NCI-H2227 treated with DMSO at 0.1 percent for 48 hours (cell line): Measurements from ENCODE around the gene CLDN15.
"Not testable (repeated sequence)": the region's sequence is repeated elsewhere in the genome, so short reads cannot be mapped to it uniquely, and the experiment has no call there.

ENCODE experiments used
- DNase-seq: peaks from one replicate; lab custom pipeline; 2025; lab: John Stamatoyannopoulos, UW

The CLDN15 gene, protein sequence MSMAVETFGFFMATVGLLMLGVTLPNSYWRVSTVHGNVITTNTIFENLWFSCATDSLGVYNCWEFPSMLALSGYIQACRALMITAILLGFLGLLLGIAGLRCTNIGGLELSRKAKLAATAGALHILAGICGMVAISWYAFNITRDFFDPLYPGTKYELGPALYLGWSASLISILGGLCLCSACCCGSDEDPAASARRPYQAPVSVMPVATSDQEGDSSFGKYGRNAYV

GRCh38 chr7:101237206-101238067 is at the start of gene CLDN15:
Gene CLDN15, minus strand, starts transcription at chr7:101237802. Its CDS starts 221 bp downstream, at chr7:101237581.
- no peak for DNase-seq

GRCh38 chr7:101287032-101287431 is 49.4 kb upstream of the CLDN15 start:
- DNase-seq = no peak

GRCh38 chr7:101285880-101286279 is 48.3 kb upstream of the CLDN15 start:
- not testable (repeated sequence) for DNase-seq

- DNase-seq = no peak
Observed at GRCh38 chr7:101285171-101285570, 47.6 kb upstream of the CLDN15 start.

GRCh38 chr7:101280912-101281311 is 43.3 kb upstream of the CLDN15 start:
- DNase-seq = not testable (repeated sequence)

- no peak for DNase-seq
Observed at GRCh38 chr7:101278461-101279292, 41.1 kb upstream of the CLDN15 start.

DNA sequence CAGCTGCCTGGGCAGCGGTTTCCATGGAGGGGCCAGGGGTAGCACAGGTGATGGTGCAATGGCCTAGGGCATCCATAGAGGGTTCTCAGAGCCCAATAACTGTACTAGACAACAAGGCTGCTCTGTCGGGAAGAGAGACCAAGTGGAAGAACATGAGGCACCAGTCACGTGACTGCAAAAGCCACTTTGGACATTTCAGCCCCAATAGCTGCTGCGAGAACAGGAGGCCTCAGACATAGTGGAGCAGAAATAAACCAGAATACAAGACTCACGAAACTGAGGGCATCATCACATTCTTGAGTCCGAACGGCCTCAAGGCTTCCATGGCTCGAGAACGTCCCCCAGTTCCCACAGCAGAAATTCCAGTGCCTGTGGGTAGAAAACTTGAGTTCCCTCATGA is 39.6 kb upstream of the CLDN15 start:
- no peak for DNase-seq

- DNase-seq = no peak
Observed at GRCh38 chr7:101273206-101273605, 35.6 kb upstream of the CLDN15 start.

- DNase-seq = no peak
Observed at GRCh38 chr7:101271021-101271420, 33.4 kb upstream of the CLDN15 start.

- DNase-seq = no peak
Observed at GRCh38 chr7:101269664-101270063, 32.1 kb upstream of the CLDN15 start.

GRCh38 chr7:101265622-101266516 is 28.3 kb upstream of the CLDN15 start:
- DNase-seq = no peak

DNA sequence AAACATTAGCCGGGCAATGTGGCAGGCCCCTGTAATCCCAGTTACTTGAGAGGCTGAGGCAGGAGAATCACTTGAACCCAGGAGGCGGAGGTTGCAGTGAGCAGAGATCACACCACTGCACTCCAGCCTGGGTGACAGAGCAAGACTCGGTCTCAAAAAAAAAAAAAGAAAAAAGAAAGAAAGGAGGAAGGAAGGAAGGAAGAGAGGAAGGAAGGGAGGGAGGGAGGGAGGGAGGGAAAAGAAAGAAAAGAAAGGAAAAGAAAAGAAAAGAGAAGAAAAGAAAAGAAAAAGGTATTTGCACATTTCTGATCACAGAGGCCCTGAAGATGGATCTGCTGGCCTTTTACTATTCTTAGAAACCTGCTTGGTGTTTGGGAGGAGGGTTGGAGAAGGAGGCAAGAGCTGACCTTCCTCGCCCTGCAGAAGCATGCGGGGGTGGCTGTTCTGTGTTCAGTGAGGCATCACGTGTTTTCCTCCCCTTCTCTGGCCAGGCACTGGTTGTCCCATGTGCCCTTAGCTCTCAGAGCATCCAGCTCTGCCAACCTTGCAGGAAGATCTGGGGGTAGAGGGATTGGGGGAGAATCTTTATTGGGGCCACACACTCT is 26.6 kb upstream of the CLDN15 start:
- not testable (repeated sequence) for DNase-seq

GRCh38 chr7:101258243-101258731 is 20.7 kb upstream of the CLDN15 start:
- no peak for DNase-seq

DNA sequence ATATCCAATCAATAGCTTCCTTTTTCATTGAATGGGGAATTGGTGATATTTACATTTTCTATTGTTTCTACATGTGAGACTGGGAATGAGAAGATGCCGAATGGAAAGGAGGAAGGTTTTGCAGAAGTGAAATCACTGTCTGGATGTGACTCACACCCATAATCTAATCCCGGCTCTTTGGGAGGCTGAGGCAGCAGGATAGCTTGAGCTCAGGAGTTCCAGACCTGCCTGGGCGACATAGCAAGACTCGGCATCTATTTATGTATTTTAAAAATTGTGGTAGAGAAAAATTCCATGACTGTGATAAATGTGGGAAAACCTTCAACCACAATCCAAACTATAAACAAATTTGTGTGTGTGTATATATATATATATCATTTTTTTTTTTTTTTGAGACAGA is 18.2 kb upstream of the CLDN15 start:
- no peak for DNase-seq

GRCh38 chr7:101253199-101253598 is 15.6 kb upstream of the CLDN15 start:
- DNase-seq = not testable (repeated sequence)

GRCh38 chr7:101251871-101252659 is 14.5 kb upstream of the CLDN15 start:
- peak; percentile 96 for DNase-seq

DNA sequence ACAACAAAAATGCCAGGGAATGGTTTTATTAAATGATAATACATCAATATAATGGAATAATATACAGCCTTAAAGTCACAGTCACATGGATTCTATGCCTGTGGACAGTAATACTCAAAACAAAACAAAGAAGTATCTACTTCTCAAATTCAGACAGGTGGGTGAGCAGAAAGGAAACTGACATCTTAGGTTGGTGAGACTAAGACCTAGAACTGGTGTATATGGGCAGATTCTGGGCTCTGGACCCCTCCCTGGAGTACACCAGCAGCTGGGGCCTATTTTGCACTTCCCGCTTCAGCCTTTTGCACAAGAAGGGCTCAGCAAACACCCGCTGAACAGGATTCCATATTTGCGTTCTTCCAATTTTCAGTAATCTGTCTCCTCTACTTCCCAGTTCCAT is 12.7 kb upstream of the CLDN15 start:
- no peak for DNase-seq

DNA sequence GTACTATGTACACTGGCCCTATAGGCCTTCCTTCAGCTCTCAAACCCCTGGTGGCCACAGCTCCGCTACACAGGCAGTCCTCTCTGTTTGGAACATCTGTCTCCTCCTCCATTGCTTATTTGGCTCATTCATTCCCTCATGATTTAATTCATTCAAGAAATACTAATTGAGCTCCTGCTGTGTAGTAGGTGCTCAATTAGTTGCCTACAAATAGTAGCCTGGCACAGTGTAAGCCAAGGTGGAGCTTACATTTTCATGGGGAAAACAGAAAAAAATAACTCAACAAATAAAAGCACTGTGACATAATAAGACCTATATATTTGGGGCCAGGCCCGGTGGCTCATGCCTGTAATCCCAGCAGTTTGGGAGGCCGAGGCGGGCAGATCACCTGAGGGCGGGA is 10.7 kb upstream of the CLDN15 start:
- no peak for DNase-seq

- DNase-seq = no peak
Observed at GRCh38 chr7:101245147-101245668, 7.6 kb upstream of the CLDN15 start.
